Renal cortex interstitium (tissue), 11 donors: Measurements from ENCODE around the gene FAM20B. TPM values are rescaled to one million over a fixed set of nuclear protein-coding genes. Genes with fewer than 3 reads are reported as not detected.
"Not testable (repeated sequence)": the region's sequence is repeated elsewhere in the genome, so short reads cannot be mapped to it uniquely, and the experiment has no call there.

Source experiments
- DNase-seq, 11 donors: peaks; one replicate each; pipeline ENCODE4 v3.0.0-alpha.2; 2013; ENCODE audit warnings: low read depth in 9 of 11, low spot score in 4 of 11; ENCODE audit errors: extremely low read depth in 1 of 11
- polyA plus RNA-seq, 3 donors: library from polyadenylated mRNA; unstranded; fragments of 120-200 nt; gene quantifications; one replicate each; pipeline ENCODE4 v1.2.1, GENCODE V29; 2013; ENCODE audit not compliant: insufficient read length in 3 of 3

FAM20B gene
- polyA plus RNA-seq, 3 donors: 37.5 to 45.2 (median 42.9) TPM

DNA sequence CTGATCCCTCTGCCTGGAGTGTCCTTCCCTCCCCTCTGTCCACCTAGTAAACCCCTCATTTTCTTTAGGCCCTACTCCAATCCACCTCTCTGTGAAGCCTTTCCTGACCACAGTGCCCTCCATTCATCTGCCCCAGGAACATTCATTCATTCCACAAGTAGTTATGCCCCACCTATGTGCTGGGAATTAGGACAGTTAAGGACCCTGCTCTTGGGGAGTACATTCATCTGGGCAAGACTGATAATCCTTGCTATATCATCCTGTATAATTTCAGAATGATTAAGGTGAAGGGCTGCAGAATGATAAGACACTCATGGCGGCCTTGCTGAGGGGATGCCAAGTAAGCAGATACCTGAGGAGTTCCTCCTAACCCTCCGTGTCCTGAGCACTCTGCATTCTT, 10.3 kb upstream of the FAM20B start:
- DNase-seq: no peak

DNA sequence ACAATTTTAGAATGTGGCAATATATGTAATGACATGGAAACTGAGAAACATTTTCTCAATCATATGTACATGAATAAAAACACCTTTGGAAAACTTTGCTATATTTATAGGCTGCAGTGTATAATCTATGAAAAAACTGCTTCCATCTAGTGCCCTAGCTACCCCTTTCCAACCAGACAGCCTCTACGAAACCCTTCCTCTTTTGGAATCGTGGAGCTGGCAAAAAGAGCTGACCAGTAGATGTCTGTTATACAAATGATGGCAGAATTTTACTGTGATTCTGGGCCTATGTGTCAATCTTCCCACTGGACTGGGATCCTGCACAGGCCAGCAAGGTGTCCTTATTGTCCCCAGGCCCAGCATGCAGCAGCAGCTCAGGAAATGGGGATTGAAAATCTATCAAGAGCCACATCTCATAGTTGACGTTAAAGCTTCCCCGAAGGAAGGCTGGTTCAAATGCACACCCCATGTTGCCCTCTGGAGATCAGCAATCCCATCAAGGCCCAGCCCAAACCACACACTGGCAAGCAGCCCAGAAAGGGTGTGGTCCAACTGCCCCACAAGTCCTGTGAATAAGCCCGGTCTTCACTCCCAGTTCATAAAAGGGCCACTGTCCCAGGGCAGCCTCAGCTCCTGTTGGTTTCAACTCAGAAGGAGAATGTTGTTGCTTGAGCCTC, 8.8 kb upstream of the FAM20B start:
- peak in 3 of 11 donors; percentile 15 to 43 (median 23) for DNase-seq

DNA sequence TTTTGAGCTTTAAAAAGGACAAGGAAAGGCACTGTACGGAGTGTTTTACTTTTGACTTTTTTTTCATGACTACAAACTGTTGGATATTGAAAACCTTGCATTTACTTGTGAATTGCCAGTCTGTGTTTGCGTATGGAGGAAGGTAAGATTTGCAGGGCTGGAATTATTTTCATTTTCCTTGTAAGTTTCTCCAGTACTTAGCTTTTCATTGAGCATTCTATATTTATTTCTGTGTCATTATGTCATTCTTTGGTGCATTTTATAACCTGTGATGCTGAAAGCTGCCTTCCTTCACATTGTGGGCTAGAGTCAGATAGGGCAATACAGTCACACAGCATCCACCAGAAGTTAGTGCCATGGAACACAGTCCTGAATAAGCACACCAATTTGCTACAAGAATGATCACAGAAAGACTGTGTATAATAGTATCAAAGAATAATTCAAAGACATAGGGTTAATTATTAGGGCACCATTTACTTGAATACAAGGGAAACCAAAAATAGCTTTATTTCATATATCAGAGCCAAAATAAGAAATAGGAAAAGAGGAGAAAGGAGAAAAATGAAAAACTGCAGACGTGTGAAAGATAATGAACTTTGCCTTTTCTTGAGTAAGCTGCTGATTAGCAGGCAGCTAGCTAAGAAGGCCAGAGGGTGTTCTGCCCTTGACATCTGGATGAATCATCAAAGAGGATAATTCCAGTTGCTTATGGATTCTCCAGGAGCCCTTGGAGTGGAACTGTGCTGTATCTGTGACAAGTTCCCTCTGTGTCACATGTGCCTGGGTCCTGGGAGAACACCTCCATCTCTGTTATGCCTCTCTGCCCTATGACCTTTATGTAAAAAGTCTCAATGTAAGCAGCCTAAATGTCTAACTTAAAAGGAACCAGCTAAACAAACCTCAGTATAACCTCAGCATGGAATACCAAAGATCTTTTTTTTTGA, 8.0 kb upstream of the FAM20B start:
- DNase-seq: no peak

DNA sequence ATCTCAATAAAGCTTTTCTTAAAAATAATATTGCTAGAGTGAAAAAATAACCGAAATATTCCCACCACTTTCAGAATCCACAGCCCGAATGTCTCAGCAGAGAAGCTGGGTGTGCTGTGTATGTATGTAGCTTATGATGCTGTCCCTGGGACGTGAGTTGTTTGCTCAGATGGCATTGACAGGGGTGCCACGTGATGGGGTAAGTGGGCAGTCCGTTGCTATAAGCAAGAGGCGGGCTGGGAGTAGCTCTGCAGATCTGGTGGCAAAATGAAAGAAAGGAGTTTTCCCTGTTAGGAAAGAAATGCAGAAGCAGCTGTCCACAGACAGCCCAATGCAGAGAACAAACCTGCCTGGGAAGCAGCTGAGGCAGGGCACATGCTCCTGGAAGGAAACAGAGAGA, 3.8 kb upstream of the FAM20B start:
- no peak for DNase-seq

DNA sequence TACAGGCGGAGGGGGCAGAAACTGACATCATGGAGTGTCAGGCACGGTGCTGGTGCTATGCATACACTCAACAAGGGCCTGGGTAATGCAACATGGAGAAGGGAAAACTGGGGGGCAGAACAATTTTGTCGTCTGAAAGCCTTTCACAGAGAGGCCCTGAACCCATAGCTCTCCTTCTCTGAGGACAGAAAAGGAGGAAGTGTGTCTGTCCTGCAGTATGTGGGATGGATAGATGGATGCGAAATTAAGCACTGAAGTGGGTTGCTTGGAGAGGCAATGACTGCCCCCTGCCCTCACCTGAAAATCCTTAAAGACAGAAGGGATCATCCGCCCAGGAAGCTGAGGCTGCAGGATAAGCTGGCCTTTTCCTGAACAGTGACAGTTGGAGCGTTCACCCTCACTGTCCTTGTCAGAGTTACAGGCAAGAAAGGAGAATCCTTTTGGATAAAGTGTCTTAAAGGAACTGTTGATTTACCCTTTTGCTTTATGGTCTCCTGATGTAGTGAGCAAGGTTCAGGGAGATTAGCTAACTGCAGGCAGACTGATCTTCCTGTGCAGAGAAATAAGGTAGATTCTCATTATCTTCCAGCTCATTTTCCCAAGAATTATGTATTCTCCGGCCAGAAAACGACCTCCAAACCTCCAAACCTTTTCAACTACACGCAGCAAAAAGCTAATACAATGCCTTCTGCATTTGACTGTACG, 1.6 kb upstream of the FAM20B start:
- DNase-seq: no peak

DNA sequence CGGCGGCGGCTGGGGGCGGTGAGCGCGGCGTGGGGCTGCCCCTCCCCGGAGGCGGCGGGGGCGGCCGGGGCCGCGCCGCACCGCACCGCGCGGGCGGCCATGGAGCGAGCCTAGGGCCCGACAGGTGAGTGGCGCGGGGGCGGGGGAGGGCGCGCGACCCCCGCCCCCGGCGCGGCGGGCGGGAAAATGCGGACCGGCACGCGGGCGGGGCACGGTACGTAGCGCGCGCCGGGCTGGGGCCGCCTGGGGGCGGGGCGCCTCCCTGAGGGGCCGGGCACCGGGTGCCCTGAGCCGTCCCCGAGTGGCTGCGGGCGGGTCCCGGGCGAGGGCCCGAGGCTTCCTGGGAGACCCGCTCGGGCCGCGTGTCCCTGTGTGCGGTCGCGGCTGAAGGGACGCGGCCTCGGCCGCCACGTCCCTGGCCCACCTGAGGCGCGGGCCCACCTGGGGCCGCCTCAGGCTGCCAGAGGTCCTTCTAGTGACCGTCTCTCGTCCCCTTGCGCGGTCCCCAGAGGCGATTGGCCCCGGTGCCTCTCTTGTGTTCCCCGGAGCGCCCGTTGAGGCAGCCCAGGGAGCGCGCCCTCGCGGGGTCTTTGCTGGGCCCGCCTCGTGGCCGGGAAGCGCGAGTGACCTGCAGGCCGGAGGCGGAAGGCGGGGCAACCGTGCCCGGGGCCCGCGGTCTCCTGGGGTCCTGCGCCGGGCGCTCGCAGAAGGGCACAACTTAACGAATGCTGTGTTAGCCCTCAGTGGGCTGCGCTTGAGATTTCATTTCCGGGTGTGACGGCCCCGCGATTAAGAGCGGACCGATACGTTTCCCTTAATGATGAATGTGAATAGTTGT, 500 bp downstream of the FAM20B start:
- DNase-seq: peak in 9 of 11 donors; percentile 26 to 70 (median 54)

DNA sequence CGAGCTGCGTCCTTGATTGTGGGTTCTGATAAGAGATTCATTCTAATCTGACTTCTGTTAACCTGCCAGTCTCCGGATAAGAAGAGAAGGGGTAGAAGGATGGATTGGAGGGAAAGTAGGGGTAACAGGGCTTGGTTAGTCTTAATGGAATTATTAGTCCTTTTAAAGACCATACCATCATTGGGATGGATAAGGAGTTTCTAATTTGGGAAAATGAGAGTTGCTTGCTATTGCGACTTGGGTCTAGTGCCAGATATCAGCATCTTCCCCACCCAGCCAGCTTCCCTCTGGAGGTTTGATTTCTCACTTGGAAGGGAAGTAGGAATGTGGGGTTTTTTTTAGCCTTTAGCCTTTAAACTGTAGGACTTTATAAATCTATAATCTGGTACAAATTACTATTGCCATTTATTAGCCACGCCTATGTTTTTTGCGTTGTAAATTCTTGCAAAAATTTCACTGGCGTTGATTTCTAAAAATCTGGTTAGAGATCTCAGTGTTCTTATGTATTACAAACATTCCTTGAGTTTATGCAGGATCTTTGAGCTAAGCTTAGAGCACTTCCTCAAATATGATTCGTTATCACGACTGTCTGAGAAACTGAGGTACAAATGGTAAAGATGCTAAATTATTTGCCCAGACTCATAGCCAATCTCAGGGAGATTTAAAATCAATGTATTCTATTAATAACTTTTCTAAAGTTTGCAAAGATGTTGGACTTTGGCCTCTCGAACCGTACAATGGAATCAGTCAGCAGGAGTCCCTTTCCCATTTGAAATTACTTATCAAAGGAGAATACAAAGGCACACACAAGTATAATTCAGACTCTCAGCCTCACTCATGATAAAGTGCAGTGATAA, 1.3 kb downstream of the FAM20B start:
- DNase-seq: peak in 1 of 11 donors; percentile 17

DNA sequence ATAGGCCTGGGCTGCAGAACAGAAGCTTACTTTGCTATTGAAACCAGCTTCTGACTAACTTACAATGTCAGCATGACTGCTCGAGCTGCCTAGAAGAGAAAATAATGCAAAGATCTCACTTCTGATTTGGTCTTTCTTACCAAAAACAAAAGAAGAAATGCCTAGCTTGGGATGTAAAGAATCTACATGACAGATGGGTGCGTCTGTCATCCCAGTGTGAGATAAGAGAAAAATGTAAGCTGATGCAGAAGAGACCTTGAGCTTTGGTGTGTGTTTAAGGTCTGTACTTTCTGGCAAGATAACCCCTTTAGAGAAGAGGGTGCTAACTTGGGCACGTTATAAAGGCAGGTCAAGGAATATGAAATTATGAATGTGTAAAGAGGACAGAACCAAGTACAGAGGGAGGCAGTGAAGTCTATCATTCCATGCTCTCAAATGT, 3.6 kb downstream of the FAM20B start:
- no peak for DNase-seq

DNA sequence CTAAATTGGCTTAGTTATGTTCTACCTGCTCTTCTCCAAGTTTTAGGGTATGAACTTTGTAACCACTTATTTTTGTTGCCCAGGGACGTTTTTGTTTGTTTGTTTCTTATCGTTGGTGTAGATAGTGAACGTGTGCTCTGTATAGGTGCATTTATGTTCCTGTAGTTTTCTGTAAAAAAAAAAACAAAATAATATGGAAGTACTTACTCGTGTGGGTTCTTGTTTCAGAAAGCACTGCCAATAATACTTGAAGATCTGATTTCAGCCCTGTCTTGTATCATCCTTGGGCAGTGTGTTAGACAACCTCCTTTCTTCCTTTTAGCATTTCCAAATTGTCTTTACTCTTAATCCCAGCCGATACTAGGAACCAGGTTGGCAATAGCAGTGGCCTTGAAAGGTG, 4.4 kb downstream of the FAM20B start:
- DNase-seq: no peak

DNA sequence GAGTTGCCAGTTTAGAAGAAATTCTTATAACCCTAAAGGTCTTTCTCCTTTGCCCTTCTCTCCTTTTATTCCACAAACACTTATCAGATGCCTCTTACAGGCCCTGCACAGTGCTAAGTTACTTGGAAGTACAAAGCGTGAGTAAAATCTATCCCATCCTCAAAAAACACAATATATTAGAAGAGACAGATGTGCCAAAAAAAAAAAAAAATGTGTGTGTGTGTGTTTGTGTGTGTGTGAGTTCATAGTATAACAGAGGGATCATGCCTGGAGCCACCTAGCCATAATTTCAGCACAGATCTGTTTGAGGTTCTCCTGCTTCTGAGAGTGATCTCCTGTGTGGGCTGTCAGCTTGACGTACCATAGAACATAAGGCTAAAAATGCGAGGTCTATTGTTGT, 5.0 kb downstream of the FAM20B start:
- DNase-seq: no peak

DNA sequence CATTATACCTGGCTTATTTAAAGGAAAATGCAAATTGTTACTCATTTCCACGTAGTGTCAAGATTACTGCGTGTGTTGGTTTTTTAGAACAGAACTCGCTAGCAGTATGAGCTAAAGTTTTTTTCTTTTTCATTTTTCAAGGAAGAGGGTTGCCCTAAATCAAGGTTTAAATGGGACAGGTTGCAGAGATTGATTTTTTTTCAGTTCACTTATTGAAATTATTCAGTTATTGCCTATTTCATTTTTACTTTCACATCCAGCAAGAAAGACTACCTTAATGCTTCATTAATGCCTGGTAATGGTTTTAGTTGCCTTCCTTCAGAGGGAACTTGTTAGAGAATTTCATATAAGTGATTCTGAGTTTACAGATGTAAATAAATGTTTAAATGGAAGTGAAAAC, 5.6 kb downstream of the FAM20B start:
- DNase-seq: no peak

DNA sequence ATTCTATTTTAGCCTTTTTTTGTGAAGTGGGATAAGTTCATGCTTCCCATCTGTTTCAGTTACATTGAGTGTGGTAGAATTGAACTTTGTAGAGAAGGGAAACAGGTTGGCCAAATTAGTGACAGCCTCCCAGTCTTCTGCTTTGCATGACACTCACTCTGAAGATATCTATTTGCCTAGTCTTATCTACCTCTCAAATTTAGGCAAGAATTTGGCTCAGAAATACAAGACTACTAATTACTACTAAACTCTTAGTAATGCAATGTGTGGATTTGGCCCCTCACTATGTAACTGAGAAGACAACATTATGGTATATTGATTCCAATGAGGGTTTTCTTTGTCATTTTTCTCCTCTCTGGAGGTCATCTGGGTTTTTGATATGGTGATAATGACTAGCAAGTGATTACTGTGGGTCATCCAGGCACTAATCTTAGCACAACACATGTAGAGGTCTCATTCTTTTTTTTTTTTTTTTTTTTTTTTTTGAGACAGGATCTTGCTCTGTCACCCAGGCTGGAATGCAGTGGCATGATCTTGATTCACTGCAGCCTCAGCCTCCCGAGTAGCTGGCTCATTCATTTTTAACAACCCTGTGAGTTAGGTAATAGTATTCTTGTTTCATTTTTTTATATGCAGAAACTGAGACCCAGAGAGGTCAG, 6.3 kb downstream of the FAM20B start:
- no peak for DNase-seq

DNA sequence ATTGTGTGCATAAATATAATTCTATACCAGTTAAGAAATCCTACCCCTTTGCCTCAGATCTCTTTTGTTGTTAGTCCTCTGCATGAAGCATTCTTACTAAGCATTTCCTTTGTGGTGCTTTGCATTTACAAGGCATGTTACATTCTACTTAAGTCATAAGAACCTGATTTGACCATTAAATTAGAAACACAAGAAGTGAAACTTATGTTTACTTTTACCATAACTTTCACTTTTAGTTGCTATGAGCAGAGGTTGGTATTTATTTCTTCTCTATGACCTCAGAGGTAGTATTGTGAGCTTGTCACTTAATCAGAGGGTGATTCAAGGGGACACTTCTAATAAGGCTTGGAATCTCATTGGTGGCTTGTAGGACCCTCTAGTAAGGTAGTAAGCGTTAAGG, 9.0 kb downstream of the FAM20B start:
- no peak for DNase-seq

DNA sequence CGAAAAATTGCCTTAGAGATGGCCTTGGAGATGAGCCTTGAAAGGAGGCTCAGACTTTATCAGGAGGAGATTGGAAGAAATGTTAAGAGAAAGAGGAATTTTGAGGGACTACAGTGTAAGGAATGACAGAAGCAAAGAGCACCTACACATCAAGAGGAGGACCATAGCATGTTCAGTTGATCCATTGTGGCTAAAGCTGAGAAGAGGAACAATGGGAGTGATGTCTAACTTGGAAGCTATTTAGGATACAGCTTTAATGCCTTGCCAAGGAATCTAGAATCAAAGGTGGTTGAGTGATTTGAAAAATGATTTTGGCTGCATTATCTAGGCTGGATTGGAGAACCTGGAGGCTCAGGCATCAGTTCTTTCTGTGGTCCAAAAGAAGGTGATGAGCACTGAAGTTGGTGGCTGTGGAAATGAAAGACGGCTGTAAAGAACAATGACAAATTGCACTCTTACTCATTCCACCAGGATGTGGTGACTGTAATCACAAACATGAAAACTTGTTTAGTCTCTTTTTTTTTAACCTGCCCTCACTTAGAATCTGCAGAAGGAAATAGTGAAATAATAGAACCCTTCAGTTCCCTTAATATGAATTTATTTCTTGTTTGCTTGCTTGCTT, 11.3 kb downstream of the FAM20B start:
- no peak for DNase-seq

DNA sequence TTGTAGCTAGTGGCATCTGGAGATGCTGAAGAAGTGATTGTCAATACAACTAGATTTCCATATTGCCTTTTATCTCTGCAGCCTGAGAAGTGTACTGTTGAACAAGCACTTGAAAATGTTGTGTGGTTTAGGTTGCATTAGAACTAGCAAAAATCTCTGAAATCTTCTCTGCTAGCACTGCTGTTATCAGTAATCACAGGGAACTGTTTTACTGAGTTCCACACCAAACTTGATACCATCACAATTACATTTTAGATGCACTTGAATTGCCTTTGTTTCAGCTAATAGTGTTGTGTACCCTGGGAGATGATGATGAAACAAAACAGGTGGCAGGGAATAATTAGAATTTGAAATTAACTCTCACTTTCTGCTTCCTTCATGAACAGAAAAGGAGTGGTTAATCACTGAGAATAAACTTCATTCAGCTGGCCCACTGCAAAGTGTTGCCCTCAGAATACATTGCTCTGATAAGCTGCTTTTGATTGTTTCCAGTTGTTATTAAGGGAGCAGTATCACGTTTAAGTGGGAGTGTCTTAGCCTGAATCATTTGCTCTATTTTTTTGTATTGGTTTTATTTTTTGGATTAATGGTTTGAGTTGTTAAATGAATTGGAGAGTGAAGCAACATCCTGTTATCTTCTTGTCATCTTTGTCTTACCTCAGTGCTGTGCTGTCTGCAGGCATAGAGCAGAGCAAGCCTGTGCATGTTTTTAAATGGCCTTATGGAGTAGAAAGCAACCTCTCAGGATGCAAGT, 13.0 kb downstream of the FAM20B start:
- DNase-seq: no peak

DNA sequence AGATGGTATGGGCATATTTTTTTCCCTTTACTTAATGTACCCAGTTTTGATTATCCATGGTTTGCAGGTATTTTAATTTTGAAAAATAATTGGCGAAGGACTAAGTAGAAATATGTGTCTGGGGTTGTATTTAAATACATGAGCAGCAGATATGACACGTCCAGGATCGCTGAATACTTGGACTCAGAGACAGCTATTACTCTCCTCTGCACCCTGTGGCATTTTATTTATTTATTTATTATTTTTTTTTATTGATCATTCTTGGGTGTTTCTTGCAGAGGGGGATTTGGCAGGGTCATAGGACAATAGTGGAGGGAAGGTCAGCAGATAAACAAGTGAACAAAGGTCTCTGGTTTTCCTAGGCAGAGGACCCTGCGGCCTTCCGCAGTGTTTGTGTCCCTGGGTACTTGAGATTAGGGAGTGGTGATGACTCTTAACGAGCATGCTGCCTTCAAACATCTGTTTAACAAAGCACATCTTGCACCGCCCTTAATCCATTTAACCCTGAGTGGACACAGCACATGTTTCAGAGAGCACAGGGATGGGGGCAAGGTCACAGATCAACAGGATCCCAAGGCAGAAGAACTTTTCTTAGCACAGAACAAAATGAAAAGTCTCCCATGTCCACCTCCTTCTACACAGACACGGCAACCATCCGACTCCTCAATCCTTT, 13.9 kb downstream of the FAM20B start:
- DNase-seq: not testable (repeated sequence)
